SK-N-SH (cell line): ENCODE results near the gene FOXB1. TPM values are rescaled to one million over a fixed set of nuclear protein-coding genes. Genes with fewer than 3 reads are reported as not detected.

Source experiments
- CTCF ChIA-PET: fragments of 300-600, 350-600 bp; formaldehyde crosslinking; extraction: SDS; loops from one replicate; lab custom pipeline; 2021; lab: Yijun Ruan, JAX
- POLR2A ChIA-PET: fragments of 350-600 bp; sonication (Branson Sonifier 250); formaldehyde crosslinking; extraction: SDS; loops from one replicate; lab custom pipeline; 2020; ENCODE audit warnings: antibody characterized with exemption, inconsistent platforms; lab: Yijun Ruan, JAX
- DNase-seq: peaks from one replicate; pipeline ENCODE4 v3.0.0; 2012
- H2AFZ ChIP-seq: fragments of 200-600 bp; sonication (generic); 2 replicates; pipeline ENCODE4 v1.8.1; 2016; ENCODE audit warnings: antibody characterized with exemption, mild to moderate bottlenecking, low read depth
- H3F3A ChIP-seq: fragments of 200-600 bp; sonication (generic); replicated peaks from 2 replicates; pipeline ENCODE3; 2016; ENCODE audit warnings: antibody characterized with exemption, mild to moderate bottlenecking; ENCODE audit not compliant: insufficient read depth
- H3K27ac ChIP-seq, 2 experiments: fragments of 200-500 bp in 1 of 2; fragments of 200-600 bp in 1 of 2; sonication (Bioruptor generic) in 1 of 2; sonication (generic), shearing (Covaris generic) in 1 of 2; 2 replicates each; pipeline versions ENCODE4 v1.5.1 to v1.6.1; 2014 to 2016; ENCODE audit warnings: low read depth in 2 of 2, inconsistent platforms in 1 of 2, low read length in 1 of 2, mild to moderate bottlenecking in 1 of 2, mixed read lengths in 1 of 2
- H3K27me3 ChIP-seq: fragments of 200-600 bp; sonication (generic), shearing (Covaris generic); 2 replicates; pipeline ENCODE4 v1.6.1; 2016; ENCODE audit warnings: mixed run types; ENCODE audit not compliant: insufficient read depth
- H3K36me3 ChIP-seq, 2 experiments: fragments of 200-500 bp in 1 of 2; fragments of 200-600 bp in 1 of 2; sonication (Bioruptor generic) in 1 of 2; sonication (generic) in 1 of 2; replicated peaks in 1 of 2; 2 replicates each; pipeline versions ENCODE3 to v1.5.1; 2014 to 2016; ENCODE audit warnings: low read length in 1 of 2, mild to moderate bottlenecking in 1 of 2; ENCODE audit not compliant: insufficient read depth in 2 of 2, control insufficient read depth in 1 of 2
- H3K4me1 ChIP-seq, 2 experiments: fragments of 200-500 bp in 1 of 2; fragments of 200-600 bp in 1 of 2; sonication (Bioruptor generic) in 1 of 2; sonication (generic), shearing (Covaris generic) in 1 of 2; 2 replicates each; pipeline versions ENCODE4 v1.5.1 to v1.6.1; 2014 to 2016; ENCODE audit warnings: low read depth in 1 of 2, low read length in 1 of 2, mixed run types in 1 of 2; ENCODE audit not compliant: insufficient read depth in 2 of 2, control insufficient read depth in 1 of 2
- H3K4me2 ChIP-seq: fragments of 200-600 bp; sonication (generic), shearing (Covaris generic); 2 replicates; pipeline ENCODE4 v1.6.1; 2017; ENCODE audit warnings: mixed run types
- H3K4me3 ChIP-seq, 2 experiments: fragments of 200-500 bp in 1 of 2; fragments of 200-600 bp in 1 of 2; sonication (Bioruptor generic) in 1 of 2; sonication (generic), shearing (Covaris generic) in 1 of 2; 2 replicates each; pipeline versions ENCODE4 v1.5.1 to v1.8.1; 2014 to 2016; ENCODE audit warnings: low read depth in 2 of 2, inconsistent platforms in 1 of 2, low read length in 1 of 2, mild to moderate bottlenecking in 1 of 2, mixed read lengths in 1 of 2, moderate library complexity in 1 of 2
- H3K79me2 ChIP-seq: fragments of 200-600 bp; sonication (generic); 2 replicates; pipeline ENCODE4 v1.8.1; 2017; ENCODE audit warnings: mild to moderate bottlenecking; ENCODE audit not compliant: insufficient read depth
- H3K9ac ChIP-seq: fragments of 200-600 bp; sonication (generic); 2 replicates; pipeline ENCODE4 v1.6.1; 2017; ENCODE audit warnings: mixed run types
- H3K9me2 ChIP-seq: fragments of 200-600 bp; sonication (generic); 2 replicates; pipeline ENCODE4 v1.6.1; 2017; ENCODE audit warnings: mixed run types
- H3K9me3 ChIP-seq: fragments of 200-600 bp; sonication (generic); 2 replicates; pipeline ENCODE4 v1.6.1; 2017; ENCODE audit warnings: mixed run types, mild to moderate bottlenecking, moderate library complexity
- H4K20me1 ChIP-seq: fragments of 200-600 bp; sonication (generic); 2 replicates; pipeline ENCODE4 v1.6.1; 2017; ENCODE audit warnings: mild to moderate bottlenecking, mixed run types; ENCODE audit not compliant: insufficient read depth
- CHD2 ChIP-seq: fragments of 150-350 bp; IDR thresholded peaks from 2 replicates; pipeline ENCODE4 v1.6.1; 2018; ENCODE audit warnings: low read length; ENCODE audit not compliant: partially characterized antibody
- ELF1 ChIP-seq: IDR thresholded peaks from 2 replicates; pipeline ENCODE4 v1.4.0; 2012
- EZH2phosphoT487 ChIP-seq: fragments of 200-600 bp; sonication (generic); IDR thresholded peaks from 2 replicates; pipeline ENCODE4 v1.6.1; 2017; ENCODE audit warnings: low read depth, mixed run types, mild to moderate bottlenecking, antibody characterized with exemption, moderate library complexity, borderline replicate concordance
- FOXJ3 ChIP-seq: sonication (generic); formaldehyde crosslinking; IDR thresholded peaks from 2 replicates; pipeline ENCODE4 v1.5.1; 2020; ENCODE audit warnings: mild to moderate bottlenecking, missing genetic modification reagents
- FOXM1 ChIP-seq: IDR thresholded peaks from 2 replicates; pipeline ENCODE4 v1.4.0; 2012; ENCODE audit warnings: low read depth, mild to moderate bottlenecking
- GABPA ChIP-seq: IDR thresholded peaks from 2 replicates; pipeline ENCODE4 v1.4.0; 2012; ENCODE audit warnings: low read depth, mild to moderate bottlenecking
- GATA2 ChIP-seq: sonication (generic); formaldehyde crosslinking; IDR thresholded peaks from 2 replicates; pipeline ENCODE4 v1.5.0; 2020; ENCODE audit warnings: mild to moderate bottlenecking, missing genetic modification reagents
- NFIC ChIP-seq: IDR thresholded peaks from 2 replicates; pipeline ENCODE4 v1.4.0; 2012; ENCODE audit warnings: borderline replicate concordance
- NRF1 ChIP-seq: IDR thresholded peaks from 2 replicates; pipeline ENCODE4 v1.6.1; 2012; ENCODE audit warnings: low read depth, mild to moderate bottlenecking, low read length
- RAD21 ChIP-seq: IDR thresholded peaks from 2 replicates; pipeline ENCODE4 v1.6.1; 2012; ENCODE audit warnings: mild to moderate bottlenecking, low read length
- RCOR1 ChIP-seq: fragments of 150-350 bp; IDR thresholded peaks from 2 replicates; pipeline ENCODE4 v1.6.1; 2017; ENCODE audit warnings: antibody characterized with exemption, low read length
- SIN3A ChIP-seq: IDR thresholded peaks from 2 replicates; pipeline ENCODE4 v1.6.1; 2012; ENCODE audit warnings: low read depth, mild to moderate bottlenecking, low read length, moderate library complexity, borderline replicate concordance
- SMC3 ChIP-seq: IDR thresholded peaks from 2 replicates; pipeline ENCODE4 v1.6.1; 2012; ENCODE audit warnings: low read depth, low read length, improper control_type of control experiment
- TAF1 ChIP-seq: IDR thresholded peaks from 2 replicates; pipeline ENCODE4 v1.6.1; 2012; ENCODE audit warnings: low read depth, mild to moderate bottlenecking, low read length, moderate library complexity, borderline replicate concordance
- TCF12 ChIP-seq: IDR thresholded peaks from 2 replicates; pipeline ENCODE4 v1.4.0; 2012
- YY1 ChIP-seq: IDR thresholded peaks from 2 replicates; pipeline ENCODE4 v1.4.0; 2012; ENCODE audit warnings: low read depth, mild to moderate bottlenecking
- WGBS: methylation state at CpG from one replicate; pipeline ENCODE4 v1.1.6; 2017; ENCODE audit warnings: low lambda C conversion rate; 5-methylcytosine and 5-hydroxymethylcytosine counted together
- polyA plus RNA-seq, 3 experiments: library from polyadenylated mRNA; depleted of rRNA; stranded (reverse); fragments of >200 nt; gene quantifications; 2 replicates each; pipeline ENCODE4 v1.2.3, GENCODE V29; 2012
- TF ChIP-seq, protein P1 (sequence below): fragments of 150-350 bp; IDR thresholded peaks from 2 replicates; pipeline ENCODE4 v1.6.1; 2016; ENCODE audit warnings: mild to moderate bottlenecking, low read depth, low read length
- TF ChIP-seq, protein P2 (sequence below): IDR thresholded peaks from 2 replicates; pipeline ENCODE4 v1.6.1; 2012; ENCODE audit warnings: mild to moderate bottlenecking, low read depth, low read length, moderate library complexity
- TF ChIP-seq, protein P3 (sequence below): IDR thresholded peaks from 2 replicates; pipeline ENCODE4 v1.4.0; 2012; ENCODE audit warnings: low read depth, borderline replicate concordance
- TF ChIP-seq, protein P4 (sequence below): fragments of 150-350 bp; IDR thresholded peaks from 2 replicates; pipeline ENCODE4 v1.6.1; 2017; ENCODE audit warnings: antibody characterized with exemption, low read length, low read depth, borderline replicate concordance

Gene FOXB1
- polyA plus RNA-seq, 1 of the 3 experiments (the other 2 are of a cell fraction) = not detected

DNA sequence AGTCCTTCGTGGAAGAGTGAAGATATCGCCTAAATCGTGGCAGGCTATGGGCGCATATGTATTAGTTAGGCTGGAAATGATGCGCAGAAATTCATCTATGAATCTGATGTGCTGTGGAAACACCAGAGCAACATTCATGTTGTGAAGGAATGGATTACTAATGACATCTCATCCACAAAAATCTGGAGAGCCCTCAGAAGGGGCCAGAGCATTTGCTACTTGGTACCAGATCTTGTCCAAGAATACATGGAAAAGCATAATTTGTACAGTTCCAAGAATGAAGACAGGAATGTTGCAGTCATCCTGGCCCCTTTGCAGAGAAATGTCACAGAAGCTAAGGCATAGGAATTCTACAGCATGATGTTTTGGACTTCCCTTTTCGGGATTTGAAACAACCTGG, 38.4 kb upstream of the FOXB1 start:
- WGBS = 52% methylated on average over 6 of the region's 6 CpGs
- H3F3A ChIP-seq = no peaks in the 10 kb centered on the region
- POLR2A ChIA-PET = no interaction called here
- no peaks in the 10 kb centered on the region for H3K79me2 ChIP-seq
- H3K4me2 ChIP-seq = no peak overlapping the region
- no peaks in the 10 kb centered on the region for H3K36me3 ChIP-seq
- H3K4me1 ChIP-seq = no peaks in the 10 kb centered on the region
- no peak overlapping the region for H3K27ac ChIP-seq
- CTCF ChIA-PET = no interaction called here
- no peak overlapping the region for H2AFZ ChIP-seq
- no peak overlapping the region for H3K4me3 ChIP-seq
- H3K9me3 ChIP-seq = no peaks in the 10 kb centered on the region
- no peaks in the 10 kb centered on the region for H3K27me3 ChIP-seq
- TF ChIP-seq EZH2phosphoT487 (no peak), SIN3A (no peak), TAF1 (no peak), FOXM1 (no peak), GABPA (no peak), SMC3 (no peak), FOXJ3 (CRISPR knock-in tag) (no peak), NRF1 (no peak)
- TF ChIP-seq, protein P1, sequence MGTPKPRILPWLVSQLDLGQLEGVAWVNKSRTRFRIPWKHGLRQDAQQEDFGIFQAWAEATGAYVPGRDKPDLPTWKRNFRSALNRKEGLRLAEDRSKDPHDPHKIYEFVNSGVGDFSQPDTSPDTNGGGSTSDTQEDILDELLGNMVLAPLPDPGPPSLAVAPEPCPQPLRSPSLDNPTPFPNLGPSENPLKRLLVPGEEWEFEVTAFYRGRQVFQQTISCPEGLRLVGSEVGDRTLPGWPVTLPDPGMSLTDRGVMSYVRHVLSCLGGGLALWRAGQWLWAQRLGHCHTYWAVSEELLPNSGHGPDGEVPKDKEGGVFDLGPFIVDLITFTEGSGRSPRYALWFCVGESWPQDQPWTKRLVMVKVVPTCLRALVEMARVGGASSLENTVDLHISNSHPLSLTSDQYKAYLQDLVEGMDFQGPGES = no peak
- TF ChIP-seq, protein P2, sequence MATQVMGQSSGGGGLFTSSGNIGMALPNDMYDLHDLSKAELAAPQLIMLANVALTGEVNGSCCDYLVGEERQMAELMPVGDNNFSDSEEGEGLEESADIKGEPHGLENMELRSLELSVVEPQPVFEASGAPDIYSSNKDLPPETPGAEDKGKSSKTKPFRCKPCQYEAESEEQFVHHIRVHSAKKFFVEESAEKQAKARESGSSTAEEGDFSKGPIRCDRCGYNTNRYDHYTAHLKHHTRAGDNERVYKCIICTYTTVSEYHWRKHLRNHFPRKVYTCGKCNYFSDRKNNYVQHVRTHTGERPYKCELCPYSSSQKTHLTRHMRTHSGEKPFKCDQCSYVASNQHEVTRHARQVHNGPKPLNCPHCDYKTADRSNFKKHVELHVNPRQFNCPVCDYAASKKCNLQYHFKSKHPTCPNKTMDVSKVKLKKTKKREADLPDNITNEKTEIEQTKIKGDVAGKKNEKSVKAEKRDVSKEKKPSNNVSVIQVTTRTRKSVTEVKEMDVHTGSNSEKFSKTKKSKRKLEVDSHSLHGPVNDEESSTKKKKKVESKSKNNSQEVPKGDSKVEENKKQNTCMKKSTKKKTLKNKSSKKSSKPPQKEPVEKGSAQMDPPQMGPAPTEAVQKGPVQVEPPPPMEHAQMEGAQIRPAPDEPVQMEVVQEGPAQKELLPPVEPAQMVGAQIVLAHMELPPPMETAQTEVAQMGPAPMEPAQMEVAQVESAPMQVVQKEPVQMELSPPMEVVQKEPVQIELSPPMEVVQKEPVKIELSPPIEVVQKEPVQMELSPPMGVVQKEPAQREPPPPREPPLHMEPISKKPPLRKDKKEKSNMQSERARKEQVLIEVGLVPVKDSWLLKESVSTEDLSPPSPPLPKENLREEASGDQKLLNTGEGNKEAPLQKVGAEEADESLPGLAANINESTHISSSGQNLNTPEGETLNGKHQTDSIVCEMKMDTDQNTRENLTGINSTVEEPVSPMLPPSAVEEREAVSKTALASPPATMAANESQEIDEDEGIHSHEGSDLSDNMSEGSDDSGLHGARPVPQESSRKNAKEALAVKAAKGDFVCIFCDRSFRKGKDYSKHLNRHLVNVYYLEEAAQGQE = no peak
- TF ChIP-seq, all 33 proteins: peak for 0
- Histone ChIP-seq H3K9ac (no peak overlapping the region), H4K20me1 (no peaks in the 10 kb centered on the region), H3K9me2 (no peaks in the 10 kb centered on the region; the same call in 1 of the 2 replicates)
- DNase-seq = no peak

DNA sequence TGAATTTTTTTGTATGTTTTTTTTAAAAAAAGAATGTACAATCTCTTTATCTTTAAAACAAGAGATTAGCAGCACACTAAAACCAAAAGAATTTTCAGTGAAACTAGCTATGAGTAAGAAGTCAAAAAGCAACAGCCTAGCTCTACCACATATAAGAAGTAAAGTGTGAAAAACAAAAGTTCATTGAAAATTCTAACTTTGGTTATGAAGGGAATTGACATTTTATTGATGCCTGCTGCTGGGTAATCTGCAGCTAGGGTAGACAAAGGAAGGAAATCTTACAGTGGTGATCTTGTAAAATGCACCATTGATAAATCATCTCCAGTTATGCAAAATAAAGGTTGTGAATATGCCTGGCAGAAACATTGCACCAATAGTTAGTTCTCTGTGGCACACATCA, 37.8 kb upstream of the FOXB1 start:
- no peaks in the 10 kb centered on the region; the same call in 1 of the 2 replicates for H3K9me2 ChIP-seq
- H3K4me2 ChIP-seq = no peak overlapping the region
- no peaks in the 10 kb centered on the region for H3F3A ChIP-seq
- H3K36me3 ChIP-seq = no peaks in the 10 kb centered on the region
- H3K79me2 ChIP-seq = no peaks in the 10 kb centered on the region
- H3K9me3 ChIP-seq = no peaks in the 10 kb centered on the region
- CTCF ChIA-PET = no interaction called here
- no peak for DNase-seq
- H2AFZ ChIP-seq = no peak overlapping the region
- H3K27ac ChIP-seq = no peak overlapping the region
- no peaks in the 10 kb centered on the region for H3K4me1 ChIP-seq
- no peak overlapping the region for H3K9ac ChIP-seq
- no peaks in the 10 kb centered on the region for H4K20me1 ChIP-seq
- no peaks in the 10 kb centered on the region for H3K27me3 ChIP-seq
- no peak overlapping the region for H3K4me3 ChIP-seq
- POLR2A ChIA-PET = no interaction called here
- TF ChIP-seq NFIC = no peak
- no peak for TF ChIP-seq TCF12
- TF ChIP-seq, protein P1 = no peak
- no peak for TF ChIP-seq CHD2
- TF ChIP-seq GATA2 = no peak
- TF ChIP-seq, protein P3, sequence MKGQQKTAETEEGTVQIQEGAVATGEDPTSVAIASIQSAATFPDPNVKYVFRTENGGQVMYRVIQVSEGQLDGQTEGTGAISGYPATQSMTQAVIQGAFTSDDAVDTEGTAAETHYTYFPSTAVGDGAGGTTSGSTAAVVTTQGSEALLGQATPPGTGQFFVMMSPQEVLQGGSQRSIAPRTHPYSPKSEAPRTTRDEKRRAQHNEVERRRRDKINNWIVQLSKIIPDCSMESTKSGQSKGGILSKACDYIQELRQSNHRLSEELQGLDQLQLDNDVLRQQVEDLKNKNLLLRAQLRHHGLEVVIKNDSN = no peak
- no peak for TF ChIP-seq RCOR1
- TF ChIP-seq, protein P4, sequence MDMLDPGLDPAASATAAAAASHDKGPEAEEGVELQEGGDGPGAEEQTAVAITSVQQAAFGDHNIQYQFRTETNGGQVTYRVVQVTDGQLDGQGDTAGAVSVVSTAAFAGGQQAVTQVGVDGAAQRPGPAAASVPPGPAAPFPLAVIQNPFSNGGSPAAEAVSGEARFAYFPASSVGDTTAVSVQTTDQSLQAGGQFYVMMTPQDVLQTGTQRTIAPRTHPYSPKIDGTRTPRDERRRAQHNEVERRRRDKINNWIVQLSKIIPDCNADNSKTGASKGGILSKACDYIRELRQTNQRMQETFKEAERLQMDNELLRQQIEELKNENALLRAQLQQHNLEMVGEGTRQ = no peak
- TF ChIP-seq ELF1 = no peak
- no peak for TF ChIP-seq FOXJ3 (CRISPR knock-in tag)
- no peak for TF ChIP-seq SMC3
- no peak for TF ChIP-seq EZH2phosphoT487
- no peak for TF ChIP-seq RAD21
- no peak for TF ChIP-seq YY1
